NCI-H524 treated with DMSO at 0.1 percent for 48 hours (cell line): Measurements from ENCODE around the gene HPCAL4.

Experiments
- DNase-seq: peaks from one replicate; lab custom pipeline; 2025; lab: John Stamatoyannopoulos, UW

HPCAL4 gene

GRCh38 chr1:39649636-39650185 lies 41.5 kb downstream of the HPCAL4 start:
- DNase-seq: no peak

GRCh38 chr1:39648496-39648895 lies 42.7 kb downstream of the HPCAL4 start:
- DNase-seq: no peak

DNA sequence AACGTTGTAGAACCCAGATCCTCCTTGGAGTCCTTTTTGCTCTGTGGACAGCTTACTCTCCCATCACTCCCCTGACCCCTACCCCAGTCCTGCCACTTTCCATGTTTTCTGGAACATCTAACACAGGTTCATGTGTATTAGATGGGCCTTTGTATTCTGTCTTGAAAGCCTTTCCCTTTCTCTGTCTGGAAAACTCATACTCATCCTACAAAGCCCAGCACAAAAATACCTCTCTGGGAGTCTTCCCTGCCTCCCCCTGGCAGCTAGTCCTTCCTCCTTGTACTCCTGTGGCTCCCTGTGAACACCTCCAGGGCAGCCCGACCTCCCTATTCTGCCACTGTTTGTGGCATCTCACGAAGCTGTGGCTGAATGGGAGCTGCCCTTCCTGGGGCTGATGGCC lies 44.0 kb downstream of the HPCAL4 start:
- DNase-seq: no peak

DNA sequence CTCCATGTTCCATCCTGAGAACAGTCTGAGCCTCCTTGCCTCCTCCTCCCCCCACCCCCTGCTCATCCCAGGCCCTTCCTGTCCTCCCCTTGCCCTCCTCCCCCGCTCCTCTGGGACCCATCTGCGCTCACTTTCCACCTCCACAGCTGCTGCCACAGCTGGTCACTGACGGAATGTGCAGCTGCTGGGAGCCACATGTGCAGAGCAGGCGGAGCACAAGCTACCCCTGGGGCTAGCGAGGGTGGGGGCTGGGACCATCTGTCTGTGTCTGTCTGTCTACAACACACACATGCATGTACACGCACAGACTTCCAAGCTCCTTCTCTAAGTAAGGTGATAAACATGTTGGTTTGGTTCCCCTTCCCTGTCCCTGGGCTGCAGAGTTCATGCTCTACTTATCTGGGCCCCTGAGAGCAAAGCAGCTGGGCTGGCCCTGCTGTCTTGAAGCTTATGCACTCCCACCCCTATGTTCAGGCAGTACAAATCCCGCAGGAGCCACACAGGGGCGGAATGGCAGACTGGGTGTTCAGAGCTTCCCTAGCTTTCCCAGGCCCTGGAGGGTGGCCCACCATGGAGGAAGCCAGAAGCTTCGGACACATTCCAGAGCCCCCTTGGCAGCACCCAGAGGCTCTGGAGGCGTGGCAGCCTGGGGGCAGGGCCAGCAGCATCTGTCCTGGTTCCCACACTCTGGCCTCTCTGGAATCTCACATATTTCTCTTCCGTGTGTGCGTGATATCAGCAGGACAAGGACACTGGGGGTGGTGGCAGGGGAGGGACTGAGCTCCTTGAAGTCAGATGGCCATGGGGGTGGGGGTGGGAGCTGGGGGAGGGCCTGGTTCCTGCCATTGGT lies 44.8 kb downstream of the HPCAL4 start:
- DNase-seq: no peak

GRCh38 chr1:39645411-39646043 lies 45.7 kb downstream of the HPCAL4 start:
- no peak for DNase-seq

DNA sequence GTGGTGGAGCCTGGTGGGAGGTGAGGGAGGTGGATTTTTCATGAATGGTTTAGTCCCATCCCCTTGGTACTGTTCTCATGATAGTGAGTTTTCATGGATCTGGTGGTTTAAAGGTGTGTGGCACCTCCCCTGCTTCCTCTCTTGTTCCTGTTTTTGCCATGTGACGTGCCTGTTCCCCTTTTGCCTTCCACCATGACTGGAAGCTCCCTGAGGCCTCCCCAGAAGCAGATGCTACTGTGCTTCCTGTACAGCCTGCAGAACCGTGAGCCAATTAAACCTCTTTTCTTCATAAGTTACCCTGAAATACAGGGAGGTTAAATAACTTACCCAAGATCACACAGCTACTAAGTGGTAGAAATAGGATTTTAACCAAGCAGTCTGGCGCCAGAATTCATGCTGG lies 47.5 kb downstream of the HPCAL4 start:
- DNase-seq: no peak

GRCh38 chr1:39642796-39643195 lies 48.4 kb downstream of the HPCAL4 start:
- DNase-seq: no peak

- DNase-seq: no peak
Observed at GRCh38 chr1:39640861-39641260, 50.4 kb downstream of the HPCAL4 start.

GRCh38 chr1:39639305-39640130 lies 51.7 kb downstream of the HPCAL4 start, which contains the start of gene HEYL:
Gene HEYL (minus strand): TSS chr1:39639643. CDS start chr1:39639625, 18 bp downstream.
- DNase-seq: peak; percentile 24

DNA sequence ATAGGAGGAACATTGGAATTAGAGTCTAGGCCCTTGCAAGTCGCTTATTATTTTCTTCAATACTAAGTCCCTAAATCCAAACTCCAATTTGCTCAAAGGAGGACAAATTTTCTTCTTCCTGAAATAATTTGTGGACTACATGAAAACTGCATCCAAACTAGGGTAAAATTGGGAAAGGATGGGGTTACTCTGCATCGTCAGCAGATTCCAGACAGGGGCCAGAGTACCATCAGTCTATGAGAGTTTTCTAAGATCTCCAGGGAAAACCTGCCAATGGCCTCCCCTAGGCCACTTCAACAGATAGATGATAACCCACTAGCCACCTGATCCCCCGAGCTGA lies 52.3 kb downstream of the HPCAL4 start:
- no peak for DNase-seq

DNA sequence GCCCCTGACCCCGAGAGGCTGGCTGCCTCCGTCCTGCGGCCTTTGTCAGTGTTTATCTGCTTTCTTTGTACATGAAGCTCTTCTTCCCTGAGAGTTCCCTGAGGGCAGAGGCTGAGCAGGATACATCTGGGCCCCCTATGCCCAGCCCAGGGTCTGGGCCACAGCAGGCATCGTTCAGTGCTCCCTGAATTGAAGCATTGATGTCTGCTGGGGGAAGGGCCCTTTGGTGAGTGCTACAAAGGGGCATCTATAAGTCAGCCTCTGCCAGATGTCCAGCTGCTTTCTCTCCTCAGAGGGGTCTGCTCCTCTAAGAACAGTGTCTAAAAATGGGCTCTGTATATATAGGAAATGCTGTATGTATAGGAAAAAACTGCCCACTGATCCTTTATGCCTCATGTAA lies 53.9 kb downstream of the HPCAL4 start:
- DNase-seq: no peak

DNA sequence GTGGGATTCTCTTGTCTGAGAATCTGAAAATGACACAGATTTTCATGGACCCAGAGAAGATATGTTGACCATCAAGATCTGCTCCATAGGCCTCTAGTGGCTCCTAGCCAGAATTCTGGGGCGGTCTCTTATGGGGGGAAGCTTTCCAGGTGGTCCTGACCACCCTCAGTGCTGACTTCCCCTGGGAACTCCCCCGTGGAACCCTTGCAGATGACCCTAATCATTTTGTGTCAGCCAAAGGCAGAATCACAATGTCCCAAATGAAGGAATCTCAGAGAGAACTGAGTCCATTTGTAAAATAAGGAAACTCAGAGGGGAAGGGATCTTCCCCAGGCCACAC lies 55.4 kb downstream of the HPCAL4 start:
- DNase-seq: no peak

DNA sequence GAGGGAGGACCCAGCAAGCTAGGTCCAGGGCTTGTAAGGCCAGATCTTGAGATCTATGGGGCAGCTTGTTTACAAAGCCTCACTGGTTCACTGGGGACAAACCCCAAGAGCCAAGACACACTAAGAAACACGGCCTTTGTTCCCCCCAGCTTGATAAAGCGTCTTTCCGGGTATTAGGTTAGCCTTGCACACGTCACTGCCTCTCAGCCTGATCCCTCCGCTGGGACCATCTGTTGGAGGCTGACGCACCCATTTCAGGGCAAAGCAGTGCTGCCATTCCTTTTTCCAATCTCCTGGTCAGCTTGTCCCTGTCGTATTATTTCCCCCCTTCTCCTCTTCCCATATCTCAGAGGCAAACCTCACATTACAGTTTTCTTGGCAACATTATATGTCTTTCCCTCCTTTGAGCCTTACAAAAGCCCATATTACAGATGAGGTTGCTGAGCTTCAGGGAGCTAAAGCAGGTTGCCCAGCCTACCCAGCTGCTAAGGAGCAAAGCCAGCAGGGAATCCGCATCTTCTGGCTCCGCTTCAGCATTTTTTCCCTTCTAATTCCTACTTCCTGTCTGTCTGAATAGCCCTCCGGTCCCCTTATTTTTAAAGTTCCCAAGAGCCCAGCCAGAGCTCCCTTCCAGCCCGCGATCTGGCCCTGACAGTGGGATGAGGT lies 55.9 kb downstream of the HPCAL4 start:
- peak; percentile 44 for DNase-seq

- DNase-seq: no peak
Observed at GRCh38 chr1:39633422-39633821, 57.8 kb downstream of the HPCAL4 start.

DNA sequence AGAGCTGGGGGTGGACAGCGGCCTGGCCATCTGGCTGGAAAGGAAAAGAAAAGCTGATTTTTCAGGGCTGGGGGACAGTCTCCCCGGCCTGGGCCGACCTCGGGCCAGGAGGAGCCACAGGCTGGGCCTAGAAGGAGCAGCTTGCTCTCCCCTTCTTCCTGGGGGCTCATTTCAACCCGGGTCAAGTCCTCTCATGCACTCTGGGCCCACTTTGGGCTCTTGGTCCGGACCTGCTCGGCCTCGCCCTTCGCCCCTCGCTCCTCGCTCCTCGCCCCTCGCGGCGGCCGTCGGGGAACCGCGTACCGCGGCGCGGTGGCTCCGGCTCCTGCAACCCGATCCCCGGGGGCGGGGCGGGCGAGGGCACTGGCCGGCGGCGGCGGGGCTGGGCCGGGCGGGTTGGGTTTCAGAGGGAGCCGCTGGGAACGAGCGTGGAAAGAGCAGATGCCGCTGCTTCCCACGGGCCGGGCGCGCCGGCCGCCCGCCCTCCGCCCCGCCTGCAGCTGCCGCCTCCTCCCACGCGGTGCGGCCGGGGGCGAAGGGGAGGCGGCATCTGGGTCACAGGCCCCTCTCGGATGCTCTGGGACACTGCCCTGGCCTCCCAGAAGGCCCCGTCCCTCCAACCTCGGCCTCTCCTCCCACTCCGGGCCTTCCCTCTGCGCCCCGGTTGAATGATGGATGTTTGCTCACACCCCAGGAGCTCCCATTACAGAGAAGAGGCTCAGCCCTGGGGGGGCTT lies 58.4 kb downstream of the HPCAL4 start:
- DNase-seq: no peak

DNA sequence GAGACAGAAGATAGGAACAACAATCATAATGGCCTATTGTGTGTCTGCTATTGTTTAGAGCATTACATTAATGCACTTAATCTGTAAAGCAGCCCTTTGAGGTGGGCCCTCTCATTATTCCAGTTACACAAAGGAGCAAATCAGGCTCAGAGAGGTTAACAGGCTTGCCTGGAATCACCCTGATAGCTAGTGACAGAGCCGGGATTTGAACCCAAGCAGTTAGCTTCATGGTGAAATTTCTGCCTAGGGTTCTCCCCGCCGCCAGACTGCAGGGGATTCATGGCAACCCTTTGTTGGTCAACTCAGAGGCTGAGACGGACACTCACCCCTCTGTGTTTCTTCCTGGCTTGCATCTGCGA lies 58.9 kb downstream of the HPCAL4 start:
- DNase-seq: no peak

- DNase-seq: no peak
Observed at GRCh38 chr1:39631361-39632322, 59.6 kb downstream of the HPCAL4 start.

GRCh38 chr1:39628807-39629350 lies 62.4 kb downstream of the HPCAL4 start:
- no peak for DNase-seq
